Measurements from ENCODE around the gene PPP1R36. TPM values are rescaled to one million over a fixed set of nuclear protein-coding genes. Genes with fewer than 3 reads are reported as not detected.

PPP1R36 gene
- total RNA-seq, 4 donors from 2014 or later = 2.3 to 5.7 (median 3.9) TPM

DNA sequence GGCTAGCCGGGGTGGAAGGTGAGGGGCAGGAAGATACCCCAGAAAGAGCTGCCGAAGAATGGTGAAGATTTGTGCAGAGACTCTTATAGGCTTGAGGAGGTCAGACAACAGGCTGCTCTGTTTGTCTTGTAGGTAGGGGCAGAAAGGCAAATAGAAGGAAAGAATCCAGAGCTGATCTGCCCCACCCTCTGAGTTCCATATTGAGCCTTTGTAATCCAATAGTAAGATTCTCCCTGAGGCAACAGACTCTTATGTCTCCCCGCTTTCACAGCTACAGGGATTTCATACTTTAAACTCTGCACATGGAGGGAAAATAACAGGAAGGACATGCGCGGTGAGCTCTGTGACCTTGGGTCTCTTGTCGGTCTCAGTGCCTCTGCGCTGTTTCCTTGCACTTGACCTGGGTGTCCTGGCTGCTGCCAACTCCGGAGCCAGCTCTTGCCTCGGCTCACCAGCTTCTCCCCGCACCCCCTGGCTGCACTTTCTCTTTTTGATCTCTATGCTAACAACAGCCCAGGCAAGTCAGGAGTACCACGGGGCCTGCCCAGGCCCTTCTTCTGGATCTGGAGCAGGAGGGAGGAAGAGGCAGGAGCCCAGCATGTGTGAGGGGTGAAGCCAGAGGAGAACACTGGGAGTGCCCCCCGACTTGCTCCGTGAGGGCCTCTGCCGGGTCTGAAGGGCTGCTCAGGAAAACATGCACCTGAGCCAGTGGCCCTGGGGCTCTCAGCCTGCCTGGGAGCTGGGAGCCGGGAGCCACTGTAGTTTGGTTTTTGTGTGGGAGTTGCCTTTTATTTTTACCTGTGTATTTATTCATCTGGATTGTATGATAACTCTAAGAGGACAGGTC, 75.8 kb downstream of the PPP1R36 start:
- TF ChIP-seq, protein P1, sequence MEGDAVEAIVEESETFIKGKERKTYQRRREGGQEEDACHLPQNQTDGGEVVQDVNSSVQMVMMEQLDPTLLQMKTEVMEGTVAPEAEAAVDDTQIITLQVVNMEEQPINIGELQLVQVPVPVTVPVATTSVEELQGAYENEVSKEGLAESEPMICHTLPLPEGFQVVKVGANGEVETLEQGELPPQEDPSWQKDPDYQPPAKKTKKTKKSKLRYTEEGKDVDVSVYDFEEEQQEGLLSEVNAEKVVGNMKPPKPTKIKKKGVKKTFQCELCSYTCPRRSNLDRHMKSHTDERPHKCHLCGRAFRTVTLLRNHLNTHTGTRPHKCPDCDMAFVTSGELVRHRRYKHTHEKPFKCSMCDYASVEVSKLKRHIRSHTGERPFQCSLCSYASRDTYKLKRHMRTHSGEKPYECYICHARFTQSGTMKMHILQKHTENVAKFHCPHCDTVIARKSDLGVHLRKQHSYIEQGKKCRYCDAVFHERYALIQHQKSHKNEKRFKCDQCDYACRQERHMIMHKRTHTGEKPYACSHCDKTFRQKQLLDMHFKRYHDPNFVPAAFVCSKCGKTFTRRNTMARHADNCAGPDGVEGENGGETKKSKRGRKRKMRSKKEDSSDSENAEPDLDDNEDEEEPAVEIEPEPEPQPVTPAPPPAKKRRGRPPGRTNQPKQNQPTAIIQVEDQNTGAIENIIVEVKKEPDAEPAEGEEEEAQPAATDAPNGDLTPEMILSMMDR (IDR thresholded peaks at IDR 0.05; ENCODE audit: low read depth) = no peak

DNA sequence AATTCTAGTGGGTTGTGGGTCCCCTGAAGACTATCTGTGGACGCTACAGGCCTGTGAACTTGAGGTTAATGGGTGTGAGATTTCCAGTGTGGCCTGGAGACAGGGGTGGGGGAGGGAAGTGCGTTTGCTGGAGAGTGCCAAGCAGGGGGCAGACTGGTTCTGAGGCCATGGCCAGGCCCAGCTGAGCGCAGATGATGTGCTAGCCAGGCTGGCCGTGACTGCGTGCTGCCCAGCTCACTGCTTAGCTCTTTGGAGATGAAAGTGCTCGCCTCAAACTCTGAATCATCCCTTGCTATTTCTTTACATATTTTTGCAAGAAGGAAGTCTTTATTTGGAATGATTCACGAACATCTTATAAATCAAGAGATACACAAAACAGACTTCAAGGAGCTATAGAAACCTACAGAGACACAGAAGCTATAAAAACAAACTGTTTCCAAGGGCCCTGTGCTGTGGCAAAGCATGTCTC, 79.2 kb downstream of the PPP1R36 start:
- TF ChIP-seq, protein P1 (IDR thresholded peaks at IDR 0.05; ENCODE audit: low read depth) = no peak

DNA sequence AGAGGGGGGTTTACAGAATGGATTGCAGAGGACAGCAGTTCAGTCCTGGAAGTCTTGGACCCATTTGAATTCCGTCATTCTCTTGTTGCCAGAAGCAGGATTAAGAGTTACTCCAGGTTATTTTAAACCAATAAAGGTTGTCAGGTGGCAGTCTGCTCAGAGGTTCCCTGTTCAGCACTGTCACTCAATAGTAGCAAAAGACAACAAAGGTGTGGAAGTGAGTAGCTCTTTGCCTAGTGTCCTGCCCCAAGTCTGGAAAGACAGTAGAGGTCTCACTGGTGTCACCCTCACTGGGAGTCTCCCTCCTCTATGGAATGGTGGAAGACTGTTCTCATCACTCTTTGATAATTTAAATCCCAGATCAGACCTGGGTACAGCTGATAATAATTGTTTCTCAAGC, 81.0 kb downstream of the PPP1R36 start:
- TF ChIP-seq, protein P1 (IDR thresholded peaks at IDR 0.05; ENCODE audit: low read depth) = no peak

DNA sequence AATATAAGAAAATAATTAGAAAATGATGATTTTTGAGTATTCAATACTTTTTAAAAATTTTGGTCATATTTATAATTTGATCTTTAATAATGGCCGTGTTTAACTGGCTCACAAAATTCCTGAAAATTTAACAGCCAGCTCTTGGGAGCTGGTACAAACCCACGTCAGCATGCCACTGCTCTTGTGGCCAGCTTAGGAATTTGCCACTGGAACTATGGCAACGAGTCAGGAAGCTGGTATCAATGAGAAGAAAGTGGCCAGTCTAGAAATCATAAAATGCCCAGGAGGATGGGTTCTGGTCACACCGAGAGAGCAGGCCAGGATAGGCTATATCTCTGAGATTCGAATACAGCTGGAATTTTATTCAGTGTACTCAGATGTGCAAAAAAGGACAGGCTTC, 82.3 kb downstream of the PPP1R36 start:
- TF ChIP-seq, protein P1 (IDR thresholded peaks at IDR 0.05; ENCODE audit: low read depth) = no peak

DNA sequence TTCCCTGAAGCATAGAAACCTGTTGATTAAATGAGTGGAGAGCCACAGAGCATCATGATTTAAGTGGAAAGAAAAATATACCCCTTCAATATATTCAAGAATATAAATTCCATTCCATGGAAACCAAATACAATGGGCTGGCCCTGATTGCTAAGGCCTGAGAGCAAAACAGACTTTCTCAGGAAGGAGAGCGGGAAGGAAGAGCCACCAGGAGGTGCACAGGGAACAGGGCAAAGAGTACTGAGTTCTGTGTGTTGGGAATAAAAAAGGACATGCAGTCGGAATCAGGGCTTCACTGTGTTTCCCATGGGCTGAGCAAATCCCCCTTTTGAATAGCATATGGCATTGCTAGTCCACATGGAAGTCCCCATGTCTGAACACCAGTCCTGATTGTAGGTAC, 84.8 kb downstream of the PPP1R36 start:
- TF ChIP-seq, protein P1 (IDR thresholded peaks at IDR 0.05; ENCODE audit: low read depth) = no peak

DNA sequence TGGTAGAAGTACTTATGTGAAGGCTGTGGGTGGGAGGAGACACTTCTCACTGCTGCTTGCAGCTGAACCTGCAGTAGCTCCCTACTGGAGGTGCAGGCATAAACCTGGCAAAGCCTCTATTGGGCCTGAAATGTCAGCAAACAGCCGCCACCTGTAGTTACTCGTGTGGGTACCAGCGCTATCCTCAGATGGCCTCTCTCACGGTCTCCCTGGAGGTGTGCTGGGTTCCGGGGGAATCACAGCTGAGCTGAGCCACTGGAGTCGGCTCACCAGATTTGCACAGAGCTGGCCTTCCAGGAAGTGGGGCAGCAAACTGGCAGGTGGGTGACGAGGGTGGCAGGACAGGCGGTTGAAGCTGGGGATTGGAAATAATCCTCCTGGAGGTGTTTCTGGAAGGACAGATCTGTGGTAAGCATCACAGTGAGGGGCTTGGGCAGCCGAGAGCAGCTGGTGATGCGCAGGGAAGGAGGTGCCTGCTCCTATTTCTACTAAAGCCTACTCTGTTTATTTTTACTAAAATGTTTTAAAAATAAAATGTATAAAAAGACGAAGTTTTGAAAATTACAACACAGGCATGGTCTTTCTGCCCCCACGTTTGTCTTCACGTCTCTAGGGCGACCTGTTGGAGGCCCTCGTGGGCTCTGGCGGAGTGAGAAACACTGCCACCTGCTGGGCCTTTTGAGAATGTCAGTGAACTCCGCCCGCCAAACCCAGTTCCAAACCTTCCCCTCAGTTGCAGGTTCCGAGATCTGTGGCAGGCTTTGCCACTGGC, 86.6 kb downstream of the PPP1R36 start:
- TF ChIP-seq, protein P1 (IDR thresholded peaks at IDR 0.05; ENCODE audit: low read depth) = no peak

DNA sequence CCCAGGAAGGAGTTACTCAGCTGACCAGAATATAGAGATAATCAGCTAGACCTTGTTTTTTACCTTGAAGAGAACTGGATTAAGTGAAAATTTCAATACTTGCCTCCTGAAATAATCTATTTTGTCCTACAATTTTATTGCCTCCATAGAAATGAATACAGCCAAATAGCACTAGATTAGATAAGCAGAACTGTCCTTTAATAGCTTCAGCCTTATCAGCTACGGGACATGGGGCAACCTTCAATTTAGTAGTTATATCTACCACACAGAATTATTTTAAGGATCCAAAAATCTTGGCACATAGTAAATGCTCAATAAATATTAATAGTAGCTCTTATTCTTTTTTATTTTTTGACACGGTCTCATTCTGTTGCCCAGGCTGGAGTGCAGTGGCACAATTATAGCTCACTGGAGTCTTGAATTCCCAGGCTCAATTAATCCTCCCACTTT, 87.2 kb downstream of the PPP1R36 start:
- TF ChIP-seq, protein P1 (IDR thresholded peaks at IDR 0.05; ENCODE audit: low read depth) = no peak

All from subcutaneous adipose tissue (tissue), 4 donors.